NOMO-1 treated with DMSO at 0.1 percent for 48 hours (cell line): Measurements from ENCODE around the gene UGT1A6.
"Not testable (repeated sequence)": the region's sequence is repeated elsewhere in the genome, so short reads cannot be mapped to it uniquely, and the experiment has no call there.

Experiments used
- DNase-seq: peaks from one replicate; lab custom pipeline; 2025; ENCODE audit not compliant: unreplicated experiment; lab: John Stamatoyannopoulos, UW

Gene UGT1A6

DNA sequence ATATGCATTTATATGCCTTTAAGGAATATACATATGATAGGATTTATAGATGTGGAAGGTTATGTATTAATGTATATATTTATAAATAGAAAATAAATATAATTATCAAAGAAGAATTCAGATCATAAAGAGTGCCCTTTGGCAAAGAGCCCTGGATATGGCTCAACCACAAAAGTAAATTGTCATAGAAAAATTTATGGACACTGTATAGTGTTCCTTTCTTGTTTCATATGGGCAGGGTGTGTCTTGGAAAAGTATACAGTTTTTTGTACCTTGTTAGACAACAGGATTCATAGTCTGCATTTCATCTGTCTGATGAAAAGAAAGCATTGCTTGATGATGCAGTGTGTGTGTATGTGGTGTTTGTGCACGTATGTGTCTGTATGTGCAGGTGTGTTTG, 8.1 kb upstream of the UGT1A6 start:
- DNase-seq: no peak

DNA sequence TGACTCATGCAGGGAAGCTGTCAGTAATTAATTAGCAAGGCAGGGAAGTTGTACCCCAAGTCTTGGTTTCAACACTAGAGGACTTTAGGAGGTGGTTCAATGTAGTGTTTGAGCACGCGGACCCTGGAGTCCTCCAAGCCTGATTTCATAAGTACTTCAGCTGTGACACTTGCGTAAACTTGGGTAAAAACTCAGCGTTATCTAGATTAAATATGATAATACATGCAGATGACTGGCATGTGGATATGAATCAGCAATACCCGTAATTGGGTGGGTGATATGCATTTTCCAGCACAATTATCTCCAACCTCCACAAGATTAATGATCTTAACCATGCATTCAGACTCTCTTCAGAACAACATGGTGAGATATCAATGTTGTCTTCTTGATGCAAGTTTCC, 5.8 kb upstream of the UGT1A6 start:
- DNase-seq: peak; percentile 31

DNA sequence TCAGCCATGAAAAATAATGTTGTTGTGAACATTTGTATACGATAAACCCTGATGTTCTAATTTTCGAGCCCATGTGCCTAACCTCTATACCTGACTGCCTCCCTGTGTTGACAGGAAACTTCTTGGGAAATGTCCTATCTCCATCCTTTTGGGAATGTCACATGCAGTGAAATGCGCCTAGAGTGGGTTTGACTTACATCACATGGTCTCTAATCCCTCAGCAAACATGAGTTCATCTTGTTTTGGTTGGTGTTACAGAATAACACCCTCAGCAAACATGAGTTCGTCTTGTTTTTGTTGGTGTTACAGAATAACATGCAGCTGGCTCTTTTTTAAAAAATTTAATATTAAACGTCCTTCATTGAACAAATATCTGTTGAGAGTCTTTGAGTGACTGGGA, 4.3 kb upstream of the UGT1A6 start:
- no peak for DNase-seq

DNA sequence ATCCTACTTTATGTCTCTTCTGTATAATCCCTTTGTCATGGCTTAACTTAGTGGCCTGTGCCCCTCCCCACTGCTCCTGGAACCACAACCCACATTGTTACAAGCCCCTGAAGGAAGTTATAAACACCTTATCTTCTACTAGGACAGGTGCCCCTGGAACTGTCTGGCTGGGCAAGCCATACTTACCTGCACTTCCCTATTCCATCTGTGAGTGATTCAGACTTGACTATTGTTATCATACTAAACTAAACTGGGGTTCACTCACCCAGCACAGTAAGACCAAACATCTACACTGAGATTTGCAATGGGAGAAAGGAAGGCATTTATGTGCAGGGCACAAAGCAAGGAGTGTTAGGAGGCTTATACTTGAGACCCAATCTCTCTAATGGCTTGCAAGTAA, 3.7 kb upstream of the UGT1A6 start:
- no peak for DNase-seq

DNA sequence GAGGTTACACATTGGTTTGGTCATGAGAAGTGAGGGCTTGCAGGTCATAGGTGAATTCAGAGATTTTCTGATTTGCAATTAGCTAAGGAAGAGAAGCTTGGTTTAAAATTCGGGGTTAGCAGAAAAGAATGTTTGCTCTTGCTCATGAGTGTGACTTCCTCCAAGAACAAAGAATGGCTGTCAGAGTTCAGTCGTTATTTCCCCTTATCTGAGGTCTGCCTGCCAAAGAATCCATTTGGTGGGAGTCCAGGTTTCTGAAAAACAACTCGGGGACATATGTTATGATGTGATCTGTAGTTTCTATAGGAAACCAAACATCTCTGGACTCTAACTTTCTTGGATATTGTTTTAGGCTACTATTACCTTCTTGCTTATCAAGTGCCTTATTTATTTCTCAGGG, 3.2 kb upstream of the UGT1A6 start:
- no peak for DNase-seq

DNA sequence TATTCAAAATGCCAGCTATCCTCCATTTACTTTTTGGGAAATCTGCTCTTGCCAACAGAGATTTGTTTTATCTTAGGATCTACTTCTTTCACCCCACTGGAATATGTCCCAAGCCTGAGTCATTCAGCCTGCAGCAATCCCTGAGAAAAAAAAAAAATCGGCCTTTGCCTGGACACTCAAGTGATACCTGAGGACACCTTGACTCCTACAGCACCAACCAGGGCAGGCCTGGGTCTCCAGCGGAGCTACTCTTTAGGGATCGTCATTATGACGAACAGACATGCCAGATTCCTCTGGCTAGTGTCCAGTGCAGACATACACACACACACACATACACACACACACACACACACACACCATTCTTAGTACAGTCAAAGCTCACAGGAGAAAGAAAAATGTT, 2.2 kb upstream of the UGT1A6 start:
- DNase-seq: no peak

DNA sequence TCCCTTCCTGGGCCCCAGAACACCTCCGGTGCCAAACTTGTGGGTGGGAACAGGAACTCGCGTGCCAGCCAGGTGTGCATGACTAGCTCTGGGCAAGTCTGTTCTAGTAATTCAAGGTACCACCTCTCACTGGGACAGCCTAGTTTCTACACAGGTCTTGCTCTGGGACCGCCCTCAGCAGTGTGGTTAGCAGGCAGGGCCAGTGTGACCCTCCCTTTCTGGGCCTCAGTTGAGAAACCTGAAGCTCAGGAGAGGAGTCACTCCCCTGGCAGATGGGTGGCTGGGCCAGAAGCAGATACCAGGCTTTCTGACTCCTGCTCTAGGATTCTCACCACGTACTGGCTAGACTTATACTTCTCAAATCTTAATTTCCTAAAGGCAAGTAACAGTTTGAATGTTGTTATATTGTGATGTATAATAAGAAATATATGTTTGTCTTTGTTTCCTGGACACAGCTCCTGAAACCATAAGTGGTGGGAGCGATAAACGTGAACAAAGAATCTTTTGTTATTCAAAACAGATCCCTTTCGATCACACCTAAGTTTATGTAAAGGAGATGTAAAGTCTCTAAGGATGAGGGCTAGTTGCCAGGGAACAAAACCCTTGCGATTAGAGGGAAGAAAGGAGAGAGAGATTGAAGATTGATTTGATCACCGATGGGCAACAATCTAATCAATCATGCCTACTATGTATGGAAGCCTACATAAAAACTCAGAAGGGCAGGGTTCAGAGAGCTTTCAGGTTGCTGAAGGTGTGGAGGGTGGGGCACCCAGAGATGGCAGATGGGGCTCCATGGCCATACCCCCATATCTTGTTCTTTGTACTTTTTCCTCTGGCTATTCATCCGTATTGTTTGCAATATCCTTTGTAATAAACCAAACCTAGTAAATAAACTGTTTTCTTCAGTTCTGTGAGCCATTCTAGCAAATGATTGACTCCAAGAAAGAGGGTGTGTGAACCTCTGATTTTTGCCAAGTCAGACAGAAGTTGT, 952 bp upstream of the UGT1A6 start:
- DNase-seq: no peak

DNA sequence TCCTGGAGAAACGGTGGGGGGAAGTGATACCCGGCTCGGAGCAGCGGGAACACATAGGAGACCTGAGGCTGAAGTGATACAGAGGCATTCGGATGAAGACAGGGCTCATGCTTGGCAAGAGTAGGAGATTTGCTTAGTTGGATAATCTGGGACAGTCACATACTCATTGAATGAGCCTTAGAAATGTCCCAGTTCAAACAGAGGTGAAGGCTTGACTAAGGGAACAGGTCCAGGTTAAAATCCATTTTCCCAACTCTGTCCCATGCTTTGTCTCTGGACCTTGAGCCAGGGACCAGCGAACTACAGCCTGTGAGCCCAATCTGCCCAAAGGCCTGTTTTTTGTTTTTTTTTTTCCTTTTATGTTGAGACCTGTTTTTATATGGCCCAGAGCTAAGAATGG, 1.3 kb downstream of the UGT1A6 start:
- DNase-seq: no peak

DNA sequence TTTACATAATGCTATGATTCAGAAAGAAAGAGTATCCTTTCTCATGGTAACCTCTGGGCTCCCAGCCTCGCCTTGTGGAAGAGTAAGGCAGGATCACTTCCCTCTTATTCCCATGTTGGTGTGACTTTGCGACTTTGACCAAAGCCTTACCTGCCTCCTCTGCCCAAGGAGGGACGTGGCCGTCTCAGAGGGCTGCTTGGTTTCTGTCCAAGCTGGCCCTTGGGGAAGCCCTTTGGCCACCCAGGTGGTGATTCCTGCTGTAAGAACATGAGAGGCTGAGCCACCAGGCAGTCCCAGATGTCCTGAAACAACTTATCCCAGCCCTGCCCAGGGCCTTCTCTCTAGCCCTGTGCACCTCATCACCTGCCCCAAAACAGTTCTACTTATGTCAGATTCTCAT, 6.0 kb downstream of the UGT1A6 start:
- DNase-seq: no peak

DNA sequence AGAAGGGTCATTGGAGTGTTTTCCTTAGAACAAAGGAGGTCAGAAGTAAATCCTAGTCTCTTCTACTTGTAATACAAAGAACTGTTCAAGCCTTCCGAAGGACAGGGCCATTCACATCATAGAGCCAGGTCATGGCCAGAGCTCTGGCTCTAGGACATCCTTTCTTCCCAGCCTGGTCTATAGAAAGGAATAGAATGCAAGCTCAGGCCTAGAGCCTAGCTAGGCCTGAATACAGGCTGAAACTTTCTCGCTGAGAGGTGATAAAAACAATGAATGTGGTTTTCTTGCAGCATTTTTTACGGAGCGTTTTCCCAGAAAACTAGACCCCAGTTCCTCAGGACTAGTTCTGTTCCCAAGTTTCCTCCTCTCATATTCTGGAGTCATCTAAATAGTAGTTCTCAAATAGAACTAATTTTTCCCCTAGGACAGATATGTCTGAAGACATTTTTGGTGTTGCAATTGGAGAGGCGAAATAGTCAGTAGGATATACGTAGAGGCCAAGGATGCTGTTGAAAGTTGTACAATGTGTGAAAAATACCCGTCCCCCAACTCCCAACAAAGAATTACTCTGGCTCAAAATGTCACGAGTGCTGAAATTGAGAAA, 6.8 kb downstream of the UGT1A6 start:
- DNase-seq: no peak

DNA sequence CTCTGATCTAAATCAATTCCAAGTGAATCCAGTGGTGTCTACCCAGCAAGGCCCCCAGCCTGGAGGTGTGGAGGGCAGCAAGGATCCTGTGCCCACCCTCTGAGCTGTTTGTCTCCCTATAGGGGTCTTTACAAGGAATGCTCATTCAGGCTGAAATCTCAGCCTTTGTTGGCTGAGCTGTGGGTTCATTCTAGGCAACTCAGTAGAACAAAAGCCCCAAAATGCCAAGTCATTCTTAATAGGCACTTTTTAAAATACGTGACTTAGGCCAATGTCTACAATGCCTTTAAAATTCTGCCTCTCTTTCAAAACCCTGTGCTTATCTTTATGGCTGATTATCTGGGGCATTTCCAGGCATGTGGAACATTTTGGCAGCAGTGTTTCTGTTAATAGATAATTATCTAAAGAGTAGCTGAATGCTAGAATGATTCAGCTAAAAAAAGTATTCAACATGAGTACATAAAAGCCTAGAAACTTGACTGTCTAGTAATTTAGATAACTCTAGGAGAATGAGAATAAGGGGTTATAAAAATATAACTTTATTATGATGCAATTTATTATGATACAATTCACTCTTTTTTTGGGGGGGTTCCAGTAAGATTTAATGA, 7.4 kb downstream of the UGT1A6 start:
- no peak for DNase-seq

DNA sequence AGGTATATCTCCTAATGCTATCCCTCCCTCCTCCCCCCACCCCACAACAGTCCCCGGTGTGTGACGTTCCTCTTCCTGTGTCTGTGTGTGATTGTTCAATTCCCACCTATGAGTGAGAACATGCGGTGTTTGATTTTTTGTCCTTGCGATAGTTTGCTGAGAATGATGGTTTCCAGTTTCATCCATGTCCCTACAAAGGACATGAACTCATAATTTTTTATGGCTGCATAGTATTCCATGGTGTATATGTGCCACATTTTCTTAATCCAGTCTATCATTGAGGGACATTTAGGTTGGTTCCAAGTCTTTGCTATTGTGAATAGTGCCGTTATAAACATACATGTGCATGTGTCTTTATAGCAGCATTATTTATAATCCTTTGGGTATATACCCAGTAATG, 8.2 kb downstream of the UGT1A6 start:
- not testable (repeated sequence) for DNase-seq

DNA sequence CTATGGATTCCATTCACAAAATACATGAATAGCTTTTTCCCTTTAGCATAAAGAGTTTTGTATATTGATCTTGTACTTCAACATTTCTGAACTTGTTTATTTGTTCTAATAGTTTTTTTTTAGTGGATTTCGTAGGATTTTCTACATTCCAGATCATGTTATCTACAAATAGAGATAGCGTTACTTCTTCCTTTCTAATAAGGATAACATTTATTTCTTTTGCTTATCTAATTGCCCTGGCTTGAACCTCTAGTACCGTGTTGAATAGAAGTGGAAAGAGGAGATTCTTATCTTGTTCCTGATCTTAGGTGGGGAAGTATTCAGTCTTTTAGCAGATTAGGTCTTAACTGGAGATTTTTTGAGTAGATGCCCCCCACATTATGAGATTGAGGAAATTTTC, 9.5 kb downstream of the UGT1A6 start:
- DNase-seq: no peak

DNA sequence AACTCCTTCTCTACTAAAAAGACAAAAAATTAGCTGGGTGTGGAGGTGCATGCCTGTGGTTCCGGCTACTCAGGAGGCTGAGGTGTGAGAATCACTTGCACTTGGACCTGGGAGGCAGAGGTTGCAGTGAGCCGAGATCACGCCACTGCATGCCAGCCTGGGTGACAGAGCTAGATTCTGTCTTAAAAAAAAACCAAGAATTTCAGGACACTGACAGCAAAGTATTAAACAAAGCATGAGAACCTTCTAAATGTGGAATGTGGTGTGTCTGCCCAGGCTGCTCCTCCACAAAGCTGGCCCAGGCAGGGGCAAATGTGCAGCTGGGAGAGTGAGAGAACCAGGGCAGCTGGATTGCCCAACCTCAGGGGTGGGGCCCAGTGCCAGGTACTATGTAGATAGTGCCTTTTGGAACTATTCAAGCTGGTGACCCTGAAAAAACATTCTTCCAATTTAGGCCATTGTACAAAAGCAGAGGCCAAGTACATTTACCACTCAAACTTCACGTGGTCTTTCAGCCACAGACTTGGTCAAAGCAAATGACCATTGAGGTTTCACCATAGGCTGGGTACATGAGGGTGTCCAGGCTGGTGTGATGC, 13.3 kb downstream of the UGT1A6 start:
- DNase-seq: no peak

DNA sequence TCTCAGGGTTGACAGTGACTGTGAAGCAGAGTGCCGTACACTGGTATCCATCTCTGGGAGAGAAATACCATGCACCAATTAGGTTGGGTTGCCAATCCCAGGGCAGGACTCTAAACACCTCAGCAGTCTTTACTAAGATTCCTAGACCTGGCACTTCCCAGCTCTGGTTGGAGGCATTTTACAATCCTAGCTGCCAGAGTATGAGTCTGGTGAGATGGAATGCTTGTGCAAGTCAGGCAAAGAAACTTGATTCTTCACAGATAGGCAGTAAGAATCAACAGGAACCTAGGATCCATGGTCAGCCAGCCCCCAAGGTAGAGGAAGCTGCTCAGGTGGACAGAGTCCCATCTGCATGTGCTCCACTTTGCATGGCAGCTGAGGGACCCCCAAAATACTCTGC, 14.0 kb downstream of the UGT1A6 start:
- DNase-seq: no peak

DNA sequence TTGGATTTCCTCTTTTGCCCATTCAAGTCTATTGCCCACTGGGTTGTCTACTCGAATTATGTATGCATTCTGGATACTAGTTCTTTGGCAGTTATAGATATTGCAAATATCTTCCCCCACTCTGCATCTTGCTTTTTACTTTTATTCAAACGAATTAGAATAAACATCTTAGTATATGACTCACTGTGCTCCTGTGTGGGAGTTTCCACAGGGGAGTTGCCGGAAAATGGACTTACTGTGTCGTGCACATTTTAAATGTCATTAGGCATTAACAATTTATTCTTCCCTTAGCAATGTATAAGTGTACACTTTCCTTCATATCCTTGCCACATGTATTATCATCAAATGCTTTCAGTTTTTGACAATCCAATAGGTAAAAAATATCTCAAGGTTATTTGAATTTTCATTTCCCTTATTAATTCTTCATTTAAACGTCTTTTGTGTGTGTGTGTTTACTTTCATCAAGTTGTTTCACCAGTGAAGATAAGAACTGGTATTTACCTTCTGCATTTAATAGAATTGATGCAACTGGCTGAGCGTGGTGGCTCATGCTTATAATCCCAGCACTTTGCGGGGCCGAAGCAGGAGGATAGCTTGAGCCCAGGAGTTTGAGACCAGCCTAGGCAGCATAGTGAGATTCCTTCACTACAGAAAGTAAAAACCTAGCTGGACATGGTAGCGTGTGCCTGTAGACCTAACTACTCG, 15.4 kb downstream of the UGT1A6 start:
- DNase-seq: no peak

DNA sequence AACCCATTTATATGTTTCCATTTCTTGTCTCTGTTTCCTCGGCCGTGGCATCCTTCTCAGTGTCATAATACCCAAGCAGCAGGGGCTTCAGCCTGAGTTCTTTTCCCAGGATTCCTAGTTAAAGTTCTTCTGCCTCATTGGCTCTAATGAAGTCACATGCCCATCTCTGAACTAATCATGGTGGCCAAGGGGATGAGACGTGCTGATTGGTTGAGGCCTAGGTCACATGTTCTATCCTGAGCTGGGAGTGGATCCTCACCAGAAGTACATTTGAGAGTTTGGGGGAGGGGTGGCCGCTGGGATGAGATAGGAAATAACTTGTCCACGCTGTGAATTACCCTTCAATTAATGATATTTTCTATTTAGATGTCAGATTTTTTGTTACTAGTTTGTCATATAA, 16.3 kb downstream of the UGT1A6 start:
- DNase-seq: no peak

DNA sequence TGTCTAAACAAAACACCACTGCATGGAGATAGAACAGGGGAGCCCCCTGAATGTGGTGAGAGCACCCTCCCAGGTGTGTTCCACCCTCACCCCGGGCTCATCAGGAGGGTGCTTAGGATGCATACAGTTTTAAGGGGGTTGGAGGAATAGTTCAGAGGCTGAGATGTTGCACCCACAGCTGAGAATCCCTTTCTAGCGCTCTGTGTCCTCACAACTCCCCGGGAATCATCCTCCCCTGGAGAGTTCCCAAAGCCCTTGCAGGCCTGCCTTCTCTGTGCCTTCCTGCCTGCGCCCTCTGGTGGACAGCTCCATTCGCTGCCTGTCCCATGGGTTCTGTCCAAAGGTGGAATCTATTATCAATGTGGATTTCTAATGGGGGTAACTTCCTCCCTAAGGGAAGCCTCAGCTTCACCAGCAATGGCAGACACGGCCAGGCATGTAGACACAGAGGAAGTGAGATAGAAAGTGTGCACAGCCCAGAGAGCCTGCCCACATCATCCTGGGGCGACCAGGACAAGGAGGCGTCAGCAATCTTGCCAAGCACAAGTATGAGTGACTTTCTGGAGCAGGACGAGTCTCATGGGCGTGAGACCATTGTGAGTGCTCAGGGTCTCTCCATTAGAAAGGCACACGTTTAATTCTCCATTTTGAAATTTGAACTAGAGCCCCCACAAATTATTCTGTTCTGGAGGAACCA, 18.8 kb downstream of the UGT1A6 start:
- DNase-seq: peak; percentile 30

DNA sequence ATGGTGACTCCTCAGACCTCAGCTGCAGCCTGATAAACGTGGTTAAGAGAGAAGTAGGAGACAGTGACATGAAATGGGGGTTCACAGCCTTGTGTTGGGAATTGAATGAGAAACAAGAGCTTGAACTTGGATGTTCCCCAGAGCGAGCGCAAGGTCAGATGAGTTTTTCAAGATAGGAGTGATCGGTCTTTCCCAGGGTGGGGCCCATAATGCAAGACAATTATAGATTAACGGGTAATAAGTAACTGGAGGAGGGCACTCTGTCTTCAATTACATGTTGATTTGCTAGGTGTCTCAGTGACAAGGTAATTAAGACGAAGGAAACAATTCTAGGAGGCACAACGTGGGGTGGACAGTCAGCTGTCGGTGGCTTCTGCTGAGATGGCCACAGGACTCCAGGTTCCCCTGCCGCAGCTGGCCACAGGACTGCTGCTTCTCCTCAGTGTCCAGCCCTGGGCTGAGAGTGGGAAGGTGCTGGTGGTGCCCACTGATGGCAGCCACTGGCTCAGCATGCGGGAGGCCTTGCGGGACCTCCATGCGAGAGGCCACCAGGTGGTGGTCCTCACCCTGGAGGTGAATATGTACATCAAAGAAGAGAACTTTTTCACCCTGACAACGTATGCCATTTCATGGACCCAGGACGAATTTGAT, 20.0 kb downstream of the UGT1A6 start, which contains the start of gene UGT1A5:
TSS of gene UGT1A5 (plus strand) at position 297 of the 651 bp plus-strand sequence. CDS start at position 382, 85 bp downstream.
- DNase-seq: no peak

DNA sequence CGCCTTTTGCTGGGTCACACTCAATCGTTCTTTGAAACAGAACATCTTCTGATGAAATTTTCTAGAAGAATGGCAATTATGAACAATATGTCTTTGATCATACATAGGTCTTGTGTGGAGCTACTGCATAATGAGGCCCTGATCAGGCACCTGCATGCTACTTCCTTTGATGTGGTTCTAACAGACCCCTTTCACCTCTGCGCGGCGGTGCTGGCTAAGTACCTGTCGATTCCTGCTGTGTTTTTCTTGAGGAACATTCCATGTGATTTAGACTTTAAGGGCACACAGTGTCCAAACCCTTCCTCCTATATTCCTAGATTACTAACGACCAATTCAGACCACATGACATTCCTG, 20.5 kb downstream of the UGT1A6 start:
- DNase-seq: no peak
